GM18861 (cell line): ENCODE data around the gene MYO1C.
"Not testable (repeated sequence)": the region's sequence is repeated elsewhere in the genome, so short reads cannot be mapped to it uniquely, and the experiment has no call there.

Source experiments
- ATAC-seq: cut with Tn5 transposase; IDR thresholded peaks from one replicate; pipeline ENCODE4 v1.9.1; 2021; ENCODE audit not compliant: unreplicated experiment

MYO1C gene

GRCh38 chr17:1469231-1469852 lies 23.1 kb downstream of the MYO1C start:
- ATAC-seq: no peak

GRCh38 chr17:1467898-1468492 lies 24.5 kb downstream of the MYO1C start:
- no peak for ATAC-seq

- no peak for ATAC-seq
These were observed 25.2 kb downstream of the MYO1C start for GRCh38 chr17:1467258-1467657.

GRCh38 chr17:1464186-1464585 lies 28.3 kb downstream of the MYO1C start:
- no peak for ATAC-seq

GRCh38 chr17:1462164-1463112 lies 30.0 kb downstream of the MYO1C start:
- no peak for ATAC-seq

GRCh38 chr17:1461198-1461944 lies 31.1 kb downstream of the MYO1C start:
- ATAC-seq: no peak

GRCh38 chr17:1460233-1460632 lies 32.3 kb downstream of the MYO1C start:
- no peak for ATAC-seq

GRCh38 chr17:1455797-1456599 lies 36.5 kb downstream of the MYO1C start, which contains the start of gene CRK:
Gene CRK (minus strand): TSS chr17:1456232. CDS start chr17:1456117, 115 bp downstream.
- ATAC-seq: peak; percentile 71

- ATAC-seq: peak; percentile 11
These were observed 37.1 kb downstream of the MYO1C start for GRCh38 chr17:1455291-1455796.

GRCh38 chr17:1454541-1454940 lies 37.9 kb downstream of the MYO1C start:
- ATAC-seq: no peak

- not testable (repeated sequence) for ATAC-seq
These were observed 38.8 kb downstream of the MYO1C start for GRCh38 chr17:1453694-1454093.

GRCh38 chr17:1452836-1453235 lies 39.6 kb downstream of the MYO1C start:
- no peak for ATAC-seq

GRCh38 chr17:1450261-1450660 lies 42.2 kb downstream of the MYO1C start:
- not testable (repeated sequence) for ATAC-seq

- ATAC-seq: no peak
These were observed 43.0 kb downstream of the MYO1C start for GRCh38 chr17:1449412-1449967.

- ATAC-seq: no peak
These were observed 45.4 kb downstream of the MYO1C start for GRCh38 chr17:1447052-1447451.

- ATAC-seq: no peak
These were observed 46.3 kb downstream of the MYO1C start for GRCh38 chr17:1446201-1446600.

GRCh38 chr17:1445695-1446094 lies 46.8 kb downstream of the MYO1C start:
- not testable (repeated sequence) for ATAC-seq

GRCh38 chr17:1442721-1443120 lies 49.8 kb downstream of the MYO1C start:
- not testable (repeated sequence) for ATAC-seq

GRCh38 chr17:1442187-1442586 lies 50.3 kb downstream of the MYO1C start:
- ATAC-seq: no peak

GRCh38 chr17:1440921-1441320 lies 51.6 kb downstream of the MYO1C start:
- ATAC-seq: no peak
